ENCODE results near the gene CLSTN3.
"Not testable (repeated sequence)": the region's sequence is repeated elsewhere in the genome, so short reads cannot be mapped to it uniquely, and the experiment has no call there.

DNA sequence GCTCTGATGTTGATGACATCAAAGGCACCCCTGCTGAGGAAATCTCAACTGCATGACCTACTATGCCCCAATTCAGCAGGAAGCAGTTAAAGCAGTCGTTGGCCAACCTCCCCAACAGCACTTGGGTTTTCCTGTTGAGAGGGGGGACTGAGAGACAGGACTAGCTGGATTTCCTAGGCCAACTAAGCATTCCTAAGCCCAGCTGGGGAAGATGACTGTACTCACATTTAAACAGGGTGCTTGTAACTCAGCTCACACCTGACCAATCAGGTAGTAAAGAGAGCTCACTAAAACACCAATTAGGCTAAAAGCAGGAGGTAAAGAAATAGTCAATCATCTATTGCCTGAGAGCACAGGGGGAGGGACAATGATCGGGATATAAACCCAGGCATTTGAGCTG is 55.9 kb downstream of the CLSTN3 start:
- not testable (repeated sequence) for TF ChIP-seq CTCF (conservative IDR thresholded peaks at IDR 0.05 in 1 of 2, IDR thresholded peaks at IDR 0.05 in 1 of 2; ENCODE audit: low read depth in 1 of 2, low read length in 2 of 2); EZH2 (IDR thresholded peaks at IDR 0.05; ENCODE audit: low read length, missing control alignments)
